GM21528 (cell line): Measurements from ENCODE around the gene AHNAK.
"Not testable (repeated sequence)": the region's sequence is repeated elsewhere in the genome, so short reads cannot be mapped to it uniquely, and the experiment has no call there.

Source experiments
- ATAC-seq: cut with Tn5 transposase; IDR thresholded peaks from one replicate; pipeline ENCODE4 v1.9.1; 2021; ENCODE audit warnings: mild to moderate bottlenecking, moderate library complexity; ENCODE audit not compliant: unreplicated experiment, low FRiP score

Gene AHNAK

DNA sequence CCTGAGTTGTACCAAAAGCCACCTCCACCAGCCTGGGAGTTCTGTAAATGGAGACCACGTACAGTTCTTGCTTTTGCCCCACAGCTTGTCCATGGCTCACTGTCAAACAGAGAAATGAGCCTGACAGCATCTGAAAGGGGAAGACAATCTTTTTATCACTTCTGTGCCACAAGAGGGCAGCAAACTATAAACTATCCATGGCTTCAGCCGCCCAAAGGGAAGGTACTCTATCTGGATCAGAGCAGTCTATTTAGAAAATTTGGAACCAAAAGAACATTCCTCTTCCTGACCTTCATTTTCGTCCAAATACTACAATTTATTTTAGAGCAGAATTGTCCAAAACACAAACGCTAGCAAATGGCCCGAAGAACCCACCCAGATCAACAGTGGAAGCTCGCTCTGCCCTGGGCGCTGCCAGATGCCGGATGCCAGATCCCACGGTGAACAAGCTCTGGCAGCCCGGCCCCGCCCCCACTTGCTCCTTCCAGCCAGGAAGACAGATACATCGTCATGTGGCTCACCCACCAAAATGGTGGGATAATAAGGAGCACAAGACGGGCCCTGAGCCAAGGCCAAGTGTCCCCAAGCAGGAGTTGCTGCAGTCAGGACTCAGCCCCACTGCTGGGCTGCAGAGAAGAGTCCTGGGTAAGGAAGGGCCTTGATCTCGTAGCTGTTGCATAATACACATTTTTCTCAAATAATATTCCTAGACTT lies 151.6 kb downstream of the AHNAK start:
- no peak for ATAC-seq

DNA sequence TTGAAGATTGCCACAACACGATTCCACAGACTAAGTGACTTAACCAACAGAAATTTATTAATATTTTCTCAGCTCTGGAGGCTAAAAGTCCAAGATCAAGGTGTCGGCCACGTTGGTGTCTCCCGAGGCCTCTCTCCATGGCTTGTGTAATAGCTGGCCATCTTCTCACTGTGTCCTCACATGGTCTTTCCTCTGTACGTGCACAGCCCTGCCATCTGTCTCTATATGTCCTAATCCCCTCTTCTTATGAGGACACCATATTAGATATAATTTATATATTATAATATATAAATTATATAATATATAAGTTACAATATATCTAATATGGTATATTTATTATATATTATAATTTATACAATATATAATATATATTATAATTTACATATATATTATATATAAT lies 152.9 kb downstream of the AHNAK start:
- ATAC-seq = no peak

DNA sequence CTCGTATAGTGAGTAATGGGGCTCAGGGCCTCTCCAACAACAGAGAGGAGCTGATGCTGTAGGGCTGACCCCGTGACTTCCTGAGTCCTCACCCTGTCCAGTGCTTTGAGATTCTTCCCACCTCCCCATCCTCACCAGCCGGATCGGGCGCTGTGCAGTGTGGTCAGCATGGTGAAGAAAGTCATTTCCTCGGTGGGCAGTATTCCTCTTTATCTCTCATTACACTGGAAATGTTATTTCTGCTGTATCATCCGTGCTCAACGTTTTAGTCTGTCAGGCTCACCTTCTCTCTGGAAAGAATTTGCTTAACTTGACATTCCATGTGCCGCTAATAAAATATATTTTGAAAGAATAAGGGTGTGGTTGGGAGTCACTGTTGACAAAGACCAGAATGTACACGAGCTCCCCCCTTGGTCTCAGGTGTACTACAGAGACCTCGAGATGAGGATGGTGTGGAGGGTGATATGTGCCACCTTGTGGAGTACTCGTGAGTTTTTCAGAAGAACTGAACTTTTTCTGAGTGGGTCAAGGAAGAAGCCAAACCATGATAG lies 153.5 kb downstream of the AHNAK start:
- no peak for ATAC-seq

DNA sequence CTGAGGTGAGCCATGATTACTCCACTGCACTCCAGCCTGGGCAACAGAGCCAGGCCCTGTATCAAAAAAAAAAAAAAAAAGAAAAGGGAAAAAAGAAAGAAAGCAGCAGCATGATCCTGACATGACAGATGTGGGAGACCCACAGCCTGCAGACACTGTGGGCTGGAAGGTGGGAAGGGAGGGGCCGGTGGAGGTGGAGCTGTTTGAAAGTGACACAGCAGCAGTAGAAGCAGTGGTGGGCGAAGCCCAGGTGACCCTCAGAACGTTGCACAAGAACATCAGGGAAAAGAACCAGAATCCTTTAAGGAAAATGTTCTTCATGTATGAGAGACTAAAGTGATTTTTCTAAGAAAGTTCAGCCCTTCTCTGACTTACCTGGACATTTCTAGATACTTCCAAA lies 154.1 kb downstream of the AHNAK start:
- ATAC-seq = no peak

DNA sequence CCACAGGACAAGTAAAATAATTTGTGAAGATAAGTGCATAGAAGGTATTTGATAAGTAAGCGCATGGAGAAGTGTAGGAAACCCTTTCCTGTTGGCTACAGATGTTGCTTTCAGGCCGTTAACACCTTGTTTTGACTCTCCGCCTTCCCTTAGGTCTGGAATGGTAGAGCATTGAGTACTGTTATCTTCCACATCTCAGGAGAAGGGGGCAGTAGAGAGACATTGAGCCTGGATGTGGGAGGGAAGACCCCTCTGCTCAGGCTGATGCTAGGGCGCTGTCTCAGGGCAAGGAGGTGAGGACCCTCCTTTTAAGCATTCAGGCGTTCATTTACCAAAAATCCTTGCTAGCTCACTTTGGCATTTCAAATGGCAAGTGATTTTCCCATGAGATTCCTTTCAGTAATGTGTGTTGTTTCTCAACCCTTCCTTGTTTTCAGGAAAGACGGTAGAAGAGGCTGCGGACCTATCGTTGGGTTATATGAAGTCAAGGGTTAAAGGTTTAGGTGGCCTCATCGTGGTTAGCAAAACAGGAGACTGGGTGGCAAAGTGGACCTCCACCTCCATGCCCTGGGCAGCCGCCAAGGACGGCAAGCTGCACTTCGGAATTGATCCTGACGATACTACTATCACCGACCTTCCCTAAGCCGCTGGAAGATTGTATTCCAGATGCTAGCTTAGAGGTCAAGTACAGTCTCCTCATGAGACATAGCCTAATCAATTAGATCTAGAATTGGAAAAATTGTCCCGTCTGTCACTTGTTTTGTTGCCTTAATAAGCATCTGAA lies 154.8 kb downstream of the AHNAK start:
- no peak for ATAC-seq

DNA sequence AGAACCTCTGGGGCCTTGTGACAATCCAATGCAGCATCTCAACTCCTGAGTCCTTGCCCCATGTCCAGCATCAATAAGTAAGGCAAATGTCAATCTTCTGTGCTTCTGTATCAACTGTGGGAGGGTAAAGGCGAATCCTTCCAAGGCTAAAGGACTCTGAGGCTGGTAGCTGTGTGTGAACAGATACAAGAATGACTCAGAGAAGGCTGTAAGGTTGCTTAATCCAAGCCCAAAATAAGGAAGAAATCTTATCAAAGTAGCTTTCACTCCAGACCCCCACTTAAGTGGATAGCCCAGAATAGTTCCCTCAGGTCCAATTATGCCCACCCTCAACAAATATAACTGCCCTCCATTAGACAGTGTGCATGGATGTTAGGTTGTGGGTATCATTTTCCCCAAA lies 155.9 kb downstream of the AHNAK start:
- no peak for ATAC-seq

DNA sequence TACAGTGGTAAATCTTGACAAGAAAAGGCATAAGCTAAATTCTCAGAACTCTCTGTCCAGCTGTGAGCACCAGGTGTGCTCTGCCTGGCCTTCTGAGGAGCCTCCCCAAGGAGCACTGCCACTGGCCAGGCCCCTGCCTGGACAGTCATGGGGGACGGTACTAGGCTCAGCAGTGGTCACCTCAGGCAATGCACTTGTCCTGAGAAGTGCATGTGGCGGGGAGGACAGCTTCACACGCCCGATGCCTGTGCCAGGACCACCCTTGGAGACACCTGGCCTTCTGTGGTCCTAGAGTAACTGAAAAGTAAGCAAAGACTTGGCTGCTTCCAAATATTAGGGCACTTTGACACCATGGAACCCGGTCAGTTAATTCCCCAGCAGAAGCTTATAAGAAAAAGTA lies 156.4 kb downstream of the AHNAK start:
- ATAC-seq = no peak

DNA sequence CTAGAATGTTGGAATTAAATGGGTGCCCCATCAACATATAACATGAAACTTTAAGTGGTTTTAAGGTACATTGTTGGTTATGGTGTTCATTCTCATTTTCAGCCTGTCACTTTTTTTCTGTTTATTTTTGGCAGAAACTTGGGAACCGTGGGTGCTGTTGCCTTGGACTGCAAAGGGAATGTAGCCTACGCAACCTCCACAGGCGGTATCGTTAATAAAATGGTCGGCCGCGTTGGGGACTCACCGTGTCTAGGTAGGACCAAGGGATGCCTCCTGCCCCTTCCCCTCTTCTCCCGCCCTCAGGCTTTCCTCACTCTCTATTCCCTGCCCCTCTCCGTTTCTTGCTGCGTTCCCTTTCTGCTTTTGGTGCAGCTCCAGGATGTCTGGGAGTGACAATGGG lies 157.6 kb downstream of the AHNAK start:
- no peak for ATAC-seq

DNA sequence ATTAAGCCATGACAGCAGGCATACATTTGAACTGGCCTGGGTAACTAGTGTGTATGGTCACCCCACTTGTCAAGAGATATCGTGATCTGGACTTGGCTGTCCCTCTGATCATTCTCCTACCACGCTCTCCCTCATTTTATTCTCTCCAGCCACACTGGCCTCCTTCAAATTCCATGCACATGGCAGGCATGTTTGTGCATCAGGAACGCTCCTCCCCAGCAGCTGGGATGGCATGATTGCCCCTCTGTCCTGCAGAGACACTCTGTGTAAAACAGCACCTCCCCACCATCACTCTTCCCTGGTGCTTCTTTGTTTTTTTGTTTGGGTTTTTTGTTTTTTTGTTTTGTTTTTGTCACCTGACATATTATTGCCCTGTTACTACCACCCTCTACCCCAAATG lies 159.2 kb downstream of the AHNAK start:
- ATAC-seq = no peak

DNA sequence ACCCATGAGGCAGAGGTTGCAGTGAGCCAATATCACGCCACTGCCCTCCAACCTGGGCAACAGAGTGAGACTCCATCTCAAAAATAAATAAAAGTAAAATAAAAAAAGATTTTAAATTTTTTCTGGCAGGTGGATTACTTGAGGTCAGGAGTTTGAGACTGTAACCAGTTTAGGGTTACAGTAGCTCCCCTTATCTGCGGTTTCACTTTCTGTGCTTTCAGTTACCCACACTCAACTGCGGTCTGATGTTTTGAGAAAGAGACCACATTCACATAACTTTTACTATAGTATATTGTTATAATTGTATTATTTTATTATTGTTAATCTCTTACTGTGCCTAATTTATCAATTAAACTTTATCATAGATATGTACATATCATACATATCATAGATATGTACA lies 160.5 kb downstream of the AHNAK start:
- ATAC-seq = not testable (repeated sequence)

DNA sequence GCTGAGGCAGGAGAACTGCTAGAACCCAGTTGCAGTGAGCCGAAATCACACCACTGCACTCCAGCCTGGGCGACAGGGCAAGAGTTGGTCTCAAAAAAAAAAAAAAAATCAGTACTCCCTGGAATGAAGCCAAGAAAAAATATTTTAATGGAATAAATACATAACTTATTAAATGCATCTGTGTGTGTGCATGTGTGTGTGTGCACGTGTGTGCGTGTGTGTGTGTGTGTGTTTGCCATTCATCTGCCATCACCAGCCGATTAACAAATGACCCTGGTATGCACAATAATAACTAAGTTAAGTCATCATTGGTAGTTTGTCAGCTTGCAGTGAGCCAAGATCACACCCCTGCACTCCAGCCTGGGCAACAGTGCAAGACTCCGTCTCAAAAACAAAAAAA lies 162.8 kb downstream of the AHNAK start:
- ATAC-seq = no peak
